Hematopoietic multipotent progenitor cell treated with erythropoietin and hydrocortisone succinate and interleukin-3 and kit ligand, for 8 days (in vitro differentiated cells): ENCODE data around the gene ENAH.
A peak's percentile ranks its signal among the peaks of the same experiment; 100 is the strongest.

Experiments used
- DNase-seq: peaks from one replicate; pipeline ENCODE4 v3.0.0-alpha.2; 2015

Gene ENAH

DNA sequence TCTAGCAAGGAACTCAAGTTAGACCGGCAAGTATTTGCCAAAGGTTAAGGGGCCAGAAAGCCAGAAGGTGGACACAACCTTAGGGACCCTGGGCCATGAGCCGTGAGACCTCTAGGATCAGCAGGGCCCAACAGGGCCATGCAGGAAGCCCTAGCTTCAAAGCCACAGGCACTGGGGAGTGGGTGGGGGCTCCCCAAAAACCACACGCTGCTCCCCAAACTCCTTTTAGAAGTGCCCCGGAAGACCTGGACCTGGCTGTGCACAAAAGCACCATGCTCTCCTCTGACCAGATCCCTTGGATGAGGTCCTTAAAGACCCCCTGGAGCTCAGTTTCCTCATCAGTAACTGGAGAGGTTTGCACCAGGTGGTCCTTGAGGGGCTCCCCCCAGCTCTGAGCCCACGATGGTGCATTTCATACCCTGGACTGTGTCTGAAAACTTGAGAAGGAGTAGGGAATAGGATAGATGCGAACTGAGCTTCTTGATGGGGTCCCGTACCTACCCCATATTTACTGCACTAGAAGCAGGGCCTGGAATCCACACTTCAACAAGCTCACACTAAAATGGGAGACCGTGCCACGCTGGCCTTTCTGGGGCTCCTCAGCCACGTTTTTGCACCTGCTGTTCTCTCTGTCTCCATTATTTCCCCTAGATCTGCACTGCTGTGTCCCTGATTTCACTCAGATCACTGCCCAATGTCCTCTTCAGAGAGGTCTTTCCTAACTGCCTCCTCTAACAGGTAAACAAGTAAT is 184.5 kb downstream of the ENAH start:
- DNase-seq = no peak

DNA sequence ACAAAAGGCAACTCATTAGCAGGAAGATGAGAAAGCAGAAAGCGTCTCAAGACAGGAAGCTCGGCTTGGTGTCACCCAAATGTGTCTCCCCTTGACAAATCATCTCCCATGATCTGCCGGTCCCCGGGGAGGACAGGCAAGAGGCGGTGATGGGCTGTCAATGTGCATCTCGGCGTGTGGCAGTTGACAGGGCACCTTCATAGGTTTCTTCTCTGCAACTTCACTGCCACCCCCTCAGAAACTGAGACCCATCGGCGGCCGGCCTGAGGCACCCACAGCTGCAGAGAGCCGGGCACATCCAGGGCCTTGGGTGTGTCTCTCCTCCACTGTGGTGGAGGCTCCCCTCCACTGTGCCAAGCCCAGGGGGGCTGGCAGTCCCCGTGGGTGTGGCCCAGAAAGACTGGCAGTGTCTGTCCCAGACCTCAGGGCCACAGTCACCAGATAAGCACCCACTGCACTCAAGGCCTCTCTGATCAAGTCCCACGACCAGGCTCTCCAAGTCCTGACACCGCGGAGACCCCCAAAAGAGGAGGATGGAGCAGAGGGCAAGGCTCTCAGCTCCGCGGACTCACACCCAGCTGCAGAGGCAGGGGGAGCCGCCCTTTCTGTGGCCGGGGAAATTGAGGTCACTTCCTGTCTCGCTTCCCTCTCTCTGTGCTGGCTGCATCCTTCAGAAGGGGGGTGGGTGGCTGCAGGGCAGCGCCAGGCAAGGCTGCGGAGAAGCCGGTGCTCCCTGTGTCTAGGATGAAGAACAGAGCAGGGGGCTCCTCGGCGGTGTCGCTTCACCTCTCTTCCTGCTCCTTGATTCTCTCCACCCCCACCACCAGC is 185.5 kb downstream of the ENAH start:
- DNase-seq = peak; percentile 94

DNA sequence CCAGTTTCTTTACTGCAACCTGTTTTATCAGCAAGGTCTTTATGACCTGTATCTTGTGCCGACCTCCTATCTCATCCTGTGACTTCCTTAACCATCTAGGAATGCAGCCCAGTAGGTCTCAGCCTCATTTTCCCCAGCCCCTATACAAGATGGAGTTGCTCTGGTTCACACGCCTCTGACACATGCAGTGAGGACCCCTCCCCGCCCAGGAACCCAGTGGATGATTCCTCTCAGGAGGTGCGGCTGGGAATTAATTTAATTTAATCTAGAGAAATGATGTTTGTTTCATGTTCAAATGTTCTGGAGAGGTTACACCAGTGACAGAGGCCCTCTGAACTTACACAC is 186.1 kb downstream of the ENAH start:
- no peak for DNase-seq

DNA sequence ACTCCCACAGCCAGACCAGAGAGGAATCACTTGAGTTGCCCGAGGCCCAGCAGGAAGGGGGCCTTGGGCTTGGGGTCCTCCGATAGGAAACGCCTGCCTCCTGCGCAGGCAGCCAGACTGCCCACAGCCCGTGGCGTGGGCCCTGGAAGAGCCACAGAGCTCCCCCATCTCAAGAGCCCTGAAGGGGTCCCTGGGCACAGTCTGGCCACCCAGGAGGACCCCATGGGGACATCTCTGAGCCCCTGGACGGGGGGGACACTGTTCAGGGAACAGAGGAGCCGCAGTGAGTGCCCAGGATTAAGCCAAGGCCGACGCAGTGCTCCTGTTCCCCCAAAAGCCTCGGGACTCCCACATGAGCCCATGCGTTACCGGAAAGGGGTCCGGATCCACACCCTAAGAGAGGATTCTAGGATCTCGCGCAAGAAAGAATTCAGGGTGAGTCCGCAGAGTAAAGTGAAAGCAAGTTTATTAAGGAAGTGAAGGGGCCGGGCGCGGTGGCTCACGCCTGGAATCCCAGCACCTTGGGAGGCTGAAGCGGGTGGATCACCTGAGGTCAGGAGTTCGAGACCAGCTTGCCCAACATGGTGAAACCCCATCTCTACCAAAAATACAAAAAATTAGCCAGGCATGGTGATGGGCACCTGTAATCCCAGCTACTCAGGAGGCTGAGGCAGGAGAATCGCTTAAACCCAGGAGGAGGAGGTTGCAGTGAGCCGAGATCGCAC is 187.0 kb downstream of the ENAH start:
- DNase-seq = no peak

DNA sequence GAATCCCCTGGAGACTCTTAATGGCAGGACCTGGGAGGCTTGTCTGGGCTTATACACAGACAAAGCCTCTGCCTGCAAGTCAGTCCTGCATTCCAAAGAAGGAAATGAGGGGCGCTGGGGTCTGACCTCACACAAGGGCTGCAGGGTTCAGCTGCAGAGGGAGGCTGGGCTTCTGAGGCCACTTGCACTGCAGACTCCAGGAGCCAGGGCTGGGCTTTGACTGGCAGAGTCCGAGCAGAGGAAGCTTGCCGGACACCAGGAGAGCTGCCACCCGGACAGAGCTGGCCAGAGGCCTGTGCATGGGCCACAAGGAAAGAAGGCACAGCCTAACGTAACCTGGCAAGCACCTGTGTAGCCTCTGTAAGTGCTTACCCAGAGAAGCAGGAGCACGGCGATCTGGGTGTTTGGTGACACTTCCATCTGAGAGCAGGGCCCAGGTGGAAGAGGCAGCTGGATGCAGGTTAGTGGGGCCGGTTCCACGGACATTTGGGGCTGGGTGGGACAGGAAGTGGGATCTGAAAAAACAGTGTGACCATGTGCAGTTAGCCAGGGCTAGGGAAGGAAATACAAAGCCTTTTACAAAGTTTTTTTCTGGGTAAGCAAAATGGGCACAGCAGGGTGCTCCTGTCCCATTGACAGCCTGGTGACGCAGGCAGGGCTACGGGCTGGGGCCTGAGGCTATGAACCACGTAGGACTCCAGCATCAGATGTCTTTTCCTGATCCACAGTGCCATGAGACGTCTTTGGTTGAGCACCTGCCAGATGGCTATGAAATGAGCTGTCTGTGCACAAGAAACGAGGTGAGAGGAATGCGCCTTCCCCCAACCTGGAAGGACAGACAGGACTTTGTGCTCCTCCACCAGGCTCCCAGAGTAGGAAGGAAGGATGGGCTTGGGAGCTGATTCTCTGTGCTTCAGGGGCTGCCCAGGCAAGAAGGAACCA is 187.8 kb downstream of the ENAH start:
- no peak for DNase-seq

DNA sequence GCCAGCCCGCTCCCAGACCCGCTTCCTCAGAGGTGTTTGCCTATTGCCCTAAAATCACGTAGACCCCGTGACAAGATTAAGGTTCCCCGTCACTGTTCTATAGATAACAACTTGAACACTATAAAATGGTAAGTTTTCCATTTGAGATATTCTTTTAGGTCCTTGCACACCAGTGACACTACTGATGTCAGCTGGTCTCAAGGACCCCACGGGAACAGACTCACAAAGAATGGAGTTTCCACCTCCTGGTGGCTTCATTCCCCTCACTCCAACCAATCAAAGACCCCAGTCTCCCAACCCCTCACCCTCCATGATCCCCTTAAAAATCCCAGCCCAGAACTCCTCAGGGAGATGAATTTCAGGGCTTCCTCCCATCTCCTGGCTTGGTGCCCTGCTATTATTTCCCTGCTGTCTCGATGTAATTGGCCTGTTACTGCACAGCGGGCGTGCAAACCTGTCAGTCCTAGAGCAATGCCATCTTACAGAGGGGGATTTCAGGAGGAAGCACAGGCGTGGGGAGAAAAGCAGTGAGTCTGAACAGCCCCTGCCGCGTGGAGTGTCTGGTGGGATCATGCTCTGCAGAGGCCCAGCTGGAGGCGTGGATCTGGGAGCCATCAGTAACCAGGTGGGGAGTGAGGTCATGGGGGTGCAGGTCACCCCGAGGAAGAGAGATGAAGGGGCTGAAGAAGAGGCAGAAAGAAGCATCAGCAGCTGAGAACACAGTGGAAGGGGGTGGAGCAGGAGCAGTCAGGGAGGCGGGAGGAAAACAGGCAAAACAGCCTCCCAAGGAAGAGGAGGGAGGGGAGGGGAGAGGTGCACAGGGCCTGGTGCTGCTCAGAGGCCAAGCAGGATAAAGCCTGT is 190.0 kb downstream of the ENAH start:
- no peak for DNase-seq

DNA sequence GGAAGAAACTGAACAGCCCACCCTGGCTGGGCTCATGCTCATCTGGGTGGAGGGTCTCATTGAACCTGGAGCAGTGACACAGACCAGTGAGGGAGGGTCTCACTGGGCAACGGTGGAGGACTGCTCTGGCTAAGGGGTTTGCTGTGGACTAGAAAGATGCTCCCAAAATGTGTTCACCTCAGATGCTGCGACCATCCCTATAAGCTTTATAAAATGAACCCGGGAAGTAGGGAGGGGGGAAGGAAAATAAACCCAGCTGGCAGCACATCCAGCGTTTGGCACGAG is 190.6 kb downstream of the ENAH start:
- no peak for DNase-seq

DNA sequence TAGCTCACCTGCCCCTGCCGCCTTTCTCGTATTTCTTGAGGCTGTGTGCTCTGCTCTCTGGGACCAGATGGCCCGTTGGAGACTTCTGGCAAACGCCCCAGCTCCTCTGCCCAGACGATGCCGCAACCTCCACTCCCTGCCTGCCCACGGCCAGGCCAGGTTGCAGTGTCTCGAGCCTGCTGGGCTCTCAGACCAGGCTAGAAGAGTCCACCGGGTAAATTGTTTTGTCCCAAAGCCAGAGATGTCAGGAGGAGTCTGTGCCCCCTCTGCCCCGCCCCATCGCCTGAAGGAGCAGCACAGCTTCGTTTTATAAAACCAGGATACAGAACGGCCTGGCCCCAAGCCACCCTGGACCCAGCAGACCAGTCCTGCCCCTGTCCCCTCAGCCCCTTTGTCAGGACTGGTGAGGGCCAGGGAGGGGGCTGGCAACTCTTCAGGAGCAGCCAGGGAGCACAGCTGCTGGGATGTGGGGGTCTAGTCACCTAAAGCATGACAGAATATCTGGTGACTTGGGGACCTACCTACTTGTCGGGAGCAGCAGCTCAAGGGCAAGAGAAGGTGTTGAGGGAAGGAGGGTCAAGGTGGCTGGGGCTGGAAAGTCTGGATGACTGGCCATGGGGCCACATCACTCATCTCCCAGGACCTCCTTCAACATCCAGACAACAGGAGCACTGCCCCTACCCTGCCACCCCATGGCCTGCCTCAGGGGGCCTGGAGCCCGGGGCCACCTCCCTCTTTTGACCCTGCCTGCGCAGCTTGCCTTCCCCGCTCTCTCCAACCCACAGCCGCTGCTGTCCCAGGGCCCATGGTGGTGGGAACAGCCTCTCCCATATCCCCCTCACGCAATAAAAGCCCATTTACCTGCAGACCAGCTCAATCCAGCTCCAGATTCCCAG is 191.1 kb downstream of the ENAH start:
- DNase-seq = no peak

DNA sequence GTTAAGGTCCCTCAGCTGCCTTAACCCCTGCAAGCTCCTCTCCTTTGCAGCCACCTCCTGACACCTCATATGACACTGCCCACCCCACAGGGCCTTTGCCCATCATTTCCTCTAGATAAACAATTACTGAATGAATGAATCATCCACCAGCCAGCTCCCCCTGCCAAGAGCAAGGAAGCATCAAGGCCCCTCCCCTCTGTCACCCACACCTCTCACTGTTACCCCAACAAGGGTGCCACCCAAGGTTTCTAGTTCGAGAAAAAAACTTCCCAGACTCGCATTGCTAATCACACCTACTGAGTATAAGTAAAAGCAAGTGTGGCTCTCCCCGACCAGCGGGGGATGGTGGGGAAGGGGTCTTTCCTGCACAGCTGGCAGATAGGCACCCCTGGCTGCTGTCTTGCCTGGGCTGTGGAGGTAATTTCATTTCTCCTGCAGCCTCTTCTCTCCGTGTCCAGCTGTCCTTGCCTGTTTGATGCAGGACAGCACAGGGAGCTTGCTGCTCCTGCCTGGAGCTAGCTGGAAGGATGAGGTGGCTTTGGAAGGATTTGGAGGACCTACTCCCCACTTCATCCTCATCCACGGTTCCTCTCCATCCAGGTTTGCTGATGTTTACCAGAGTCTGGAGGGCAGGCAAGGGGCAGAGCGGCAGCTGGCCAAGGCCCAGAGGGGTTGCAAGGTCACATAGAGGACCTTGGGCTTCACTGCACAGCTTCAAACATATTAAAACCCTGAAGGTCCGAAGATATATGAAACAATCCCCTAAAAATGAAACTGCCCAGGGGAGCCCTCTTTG is 192.0 kb downstream of the ENAH start:
- peak; percentile 55 for DNase-seq

DNA sequence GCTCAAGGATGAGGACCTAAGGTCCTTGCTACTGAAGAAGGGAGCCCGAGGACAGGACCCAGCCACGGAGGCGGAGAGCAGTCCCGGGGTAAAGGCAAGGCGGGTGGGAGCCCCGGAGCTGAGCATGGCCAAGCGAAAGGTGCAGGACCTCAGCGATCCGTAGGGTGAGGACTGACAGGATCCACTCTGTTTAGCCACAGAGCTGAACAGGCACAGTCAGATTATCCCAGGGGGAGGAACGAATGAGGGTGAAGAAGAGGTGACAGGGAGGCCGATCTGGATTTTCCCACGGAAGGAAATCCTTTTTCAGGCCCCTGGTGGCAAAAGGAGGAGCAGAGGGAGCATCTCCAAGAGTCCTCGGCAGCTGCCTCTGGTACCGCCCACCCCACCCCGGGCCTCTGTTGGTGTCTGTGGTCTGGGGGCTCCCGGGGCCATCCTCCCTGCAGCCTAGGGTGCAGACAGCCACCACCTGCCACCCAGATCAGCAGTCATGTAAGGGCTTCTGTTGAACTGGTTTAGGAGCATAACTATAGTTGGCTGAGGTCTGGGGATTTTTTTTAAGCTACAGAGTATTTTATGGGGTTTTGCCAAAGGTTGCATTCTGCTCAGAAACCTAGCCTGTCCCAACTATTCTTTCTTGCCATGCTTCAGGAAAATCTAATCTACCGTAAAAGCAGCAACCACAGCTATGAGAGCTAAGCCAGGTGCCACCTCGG is 192.7 kb downstream of the ENAH start:
- no peak for DNase-seq

DNA sequence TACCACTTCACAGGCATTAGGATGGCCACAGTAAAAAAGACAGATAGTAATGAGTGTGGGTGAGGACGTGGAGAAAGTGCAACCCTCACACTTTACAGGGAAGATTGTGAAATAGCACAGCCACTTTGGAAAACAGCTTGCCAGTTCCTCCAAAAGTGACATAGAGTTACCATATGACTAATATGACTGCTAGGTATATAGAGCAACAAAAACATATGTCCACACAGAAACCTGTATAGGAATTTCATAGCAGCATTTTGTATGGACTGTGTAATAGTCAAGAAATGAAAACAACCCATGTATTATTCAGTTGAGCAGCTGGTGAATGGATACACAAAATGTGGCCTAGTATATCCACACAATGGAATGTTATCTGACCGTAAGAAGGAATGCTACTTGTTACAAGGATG is 194.7 kb downstream of the ENAH start:
- DNase-seq = no peak

DNA sequence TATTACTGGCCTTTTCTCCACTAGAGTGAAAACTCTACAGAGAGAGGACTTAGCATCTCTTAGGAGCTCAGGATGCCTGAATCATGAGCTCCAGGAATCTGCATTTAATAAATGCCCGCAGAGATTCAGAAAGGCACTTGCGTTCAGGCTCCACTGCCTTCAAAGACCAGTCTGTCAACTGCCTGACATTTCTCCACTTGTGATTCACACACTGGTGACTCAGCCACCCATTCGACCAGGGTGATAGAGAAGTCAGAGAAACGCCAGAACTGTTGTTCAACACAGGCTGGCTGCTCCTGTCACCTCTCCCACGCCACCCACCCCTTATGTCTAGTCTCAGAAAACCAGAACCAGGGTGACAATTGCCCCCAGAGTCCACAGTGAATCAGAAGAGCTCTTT is 198.2 kb downstream of the ENAH start:
- no peak for DNase-seq

DNA sequence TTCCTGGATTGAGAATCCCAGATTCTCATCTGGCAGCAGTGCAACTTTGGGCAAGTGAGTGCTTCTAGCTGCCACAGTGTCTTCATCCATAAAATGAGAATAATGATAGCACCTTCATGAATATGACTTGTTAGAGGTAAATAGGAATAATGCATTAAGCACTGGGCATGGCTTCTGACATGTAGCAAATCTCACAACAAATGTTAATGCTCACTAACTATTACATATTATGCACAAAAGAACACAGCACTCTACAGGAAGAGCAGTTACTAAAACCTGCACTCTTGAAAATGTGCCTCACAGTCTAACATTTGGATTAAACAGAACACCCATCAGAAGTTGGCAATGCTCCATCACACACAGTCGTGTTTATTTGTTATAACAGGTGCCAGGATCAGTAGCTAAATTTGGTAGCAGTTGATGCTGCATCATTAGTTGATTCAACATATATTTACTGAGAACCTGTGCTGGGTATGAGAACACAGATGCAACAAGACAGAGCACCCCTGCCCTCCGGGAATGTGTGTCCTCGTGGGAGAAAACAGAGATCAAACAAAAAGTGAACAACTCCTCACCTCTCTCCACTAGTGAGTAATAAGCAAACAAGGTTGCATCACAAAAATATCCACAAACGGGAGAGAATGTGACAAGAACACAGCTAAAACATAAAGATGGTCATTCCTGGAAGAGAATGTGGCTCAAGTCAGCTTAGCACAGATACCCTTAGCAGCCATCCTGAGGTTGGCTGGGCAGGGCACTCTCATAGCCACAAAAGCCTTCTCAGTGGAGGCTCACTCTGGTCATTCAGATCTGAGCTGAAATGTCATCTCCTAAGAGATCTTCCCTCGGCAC is 198.9 kb downstream of the ENAH start:
- DNase-seq = no peak

DNA sequence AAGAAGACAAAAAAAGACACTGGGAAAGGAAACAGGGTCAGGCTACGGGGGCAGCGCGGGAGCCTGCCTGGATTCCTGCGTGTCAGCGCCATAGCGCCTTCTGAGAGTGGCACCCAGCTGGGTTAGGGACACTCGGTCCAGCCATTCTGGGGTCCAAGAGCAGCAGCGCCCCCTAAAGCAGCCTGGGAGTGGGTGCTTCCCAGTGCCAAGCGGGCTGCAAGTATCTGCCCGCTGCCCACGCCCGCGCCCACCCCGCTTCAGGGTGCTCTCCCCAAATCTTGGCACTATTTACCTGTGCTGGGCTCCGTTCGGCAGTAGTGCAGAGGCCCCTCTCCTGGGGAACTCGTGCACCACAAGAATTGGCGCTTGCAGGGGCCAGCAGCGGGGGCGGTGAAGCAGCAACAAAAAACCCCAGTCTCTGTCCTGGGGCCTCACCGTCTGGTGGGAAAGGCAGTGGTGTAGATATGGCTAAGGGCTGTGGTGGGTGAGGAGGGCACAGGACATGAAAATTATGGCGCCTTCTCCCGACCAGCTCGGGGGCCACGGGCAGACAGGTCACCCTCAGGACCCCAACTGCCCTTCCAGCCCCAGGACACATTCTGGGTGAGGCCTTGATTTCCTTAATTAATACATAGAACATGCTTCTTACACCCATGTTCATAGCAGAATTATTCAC is 200.9 kb downstream of the ENAH start:
- DNase-seq = no peak

DNA sequence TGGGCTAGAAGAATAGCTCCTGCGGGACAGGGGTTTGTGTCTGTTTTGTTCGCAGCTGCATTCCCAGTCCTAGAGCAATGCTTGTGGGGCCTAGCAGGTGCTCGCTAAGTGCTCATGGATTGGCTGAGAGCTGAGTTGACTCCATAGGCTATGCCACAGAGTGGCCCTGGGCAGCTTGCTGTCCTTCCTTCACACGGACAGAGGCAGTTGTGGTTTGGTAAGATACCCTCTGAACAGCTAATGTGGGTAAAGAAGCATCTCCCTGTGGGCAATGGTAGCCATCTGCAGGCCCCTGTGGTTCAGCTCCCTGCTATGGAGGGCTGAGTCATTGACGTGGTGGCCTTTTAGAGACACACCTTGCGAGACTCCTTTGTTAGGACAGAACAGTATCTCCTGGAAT is 201.6 kb downstream of the ENAH start:
- DNase-seq = no peak

DNA sequence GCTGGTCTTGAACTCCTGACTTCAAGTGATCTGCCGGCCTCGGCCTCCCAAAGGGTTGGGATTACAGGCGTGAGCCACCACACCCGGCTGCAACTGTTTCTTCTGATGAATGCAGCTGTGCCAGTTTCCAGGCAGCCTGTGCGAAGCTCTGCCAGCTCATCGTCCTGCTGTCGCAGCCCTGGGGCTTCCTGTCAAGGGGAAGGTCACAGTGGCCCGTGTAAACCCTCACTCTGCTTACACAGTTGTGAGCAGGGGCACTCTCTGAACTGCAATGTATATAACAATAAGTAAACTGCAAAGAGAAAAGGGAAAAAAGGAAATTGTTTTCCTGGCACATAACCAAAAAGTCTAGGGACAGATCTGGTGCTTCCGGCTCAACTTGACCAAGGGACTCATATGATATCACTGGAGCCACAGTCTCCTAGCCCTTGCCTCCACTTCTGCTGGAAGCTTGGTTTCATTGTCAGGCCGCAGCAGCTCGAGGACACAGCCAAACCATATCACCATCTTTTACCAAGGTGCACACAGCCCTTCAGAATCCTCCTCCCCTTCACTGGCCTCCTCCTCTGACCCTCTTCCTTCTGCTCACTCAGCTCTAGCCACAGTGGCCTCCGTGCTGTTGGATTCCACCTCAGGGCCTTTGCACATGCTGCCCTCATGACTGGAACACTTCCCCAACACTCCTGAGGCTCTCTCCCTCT is 202.3 kb downstream of the ENAH start:
- peak; percentile 39 for DNase-seq

DNA sequence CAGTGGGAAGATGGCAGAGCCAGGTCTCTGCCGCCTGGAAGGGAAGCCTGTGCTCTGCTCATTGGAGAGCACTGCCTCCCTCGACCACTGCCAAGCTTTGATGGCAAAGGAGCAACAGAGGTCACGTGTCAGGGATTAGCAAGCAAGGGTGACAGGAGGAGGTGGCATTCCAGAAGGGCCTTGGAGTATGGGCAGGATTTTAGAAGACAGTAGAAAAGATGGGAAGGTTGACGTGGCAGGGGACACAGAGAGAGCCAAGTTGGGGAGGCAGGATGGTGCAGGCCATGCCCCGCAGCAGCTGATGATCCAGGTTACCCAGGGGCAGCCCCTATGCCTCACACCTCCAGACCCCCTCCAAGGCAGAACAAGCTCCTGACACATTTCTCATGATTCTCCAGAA is 203.1 kb downstream of the ENAH start:
- DNase-seq = no peak
